Measurements from ENCODE around the gene CCDC170. TPM values are rescaled to one million over a fixed set of nuclear protein-coding genes. Genes with fewer than 3 reads are reported as not detected.

The CCDC170 gene
- total RNA-seq, 1 donor from 2014 or later: 0.20 TPM

DNA sequence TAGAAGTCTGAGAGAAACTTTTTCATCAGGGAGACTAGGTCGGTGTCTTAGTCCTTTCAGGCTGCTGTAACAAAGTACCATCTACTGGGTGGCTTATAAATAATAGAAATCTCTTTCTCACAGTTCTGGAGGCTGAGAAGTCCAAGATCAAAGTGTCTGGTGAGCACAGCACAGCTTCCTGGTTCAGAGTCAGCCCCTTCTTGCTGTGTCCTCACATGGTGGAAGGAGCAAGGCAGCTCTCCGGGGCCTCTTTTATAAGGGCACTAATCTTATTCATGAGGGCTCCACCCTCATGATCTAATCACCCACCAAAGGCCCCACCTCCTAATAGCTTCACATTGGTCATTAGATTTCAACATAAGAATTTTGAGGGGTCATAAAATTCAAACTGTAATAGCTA lies 122.8 kb downstream of the CCDC170 start:
- H3K4me1 Mint-ChIP-seq (ENCODE audit: low read depth): no peaks in the 10 kb centered on the region
- DNase-seq (ENCODE audit: low spot score): no peak
- TF ChIP-seq, protein P1, sequence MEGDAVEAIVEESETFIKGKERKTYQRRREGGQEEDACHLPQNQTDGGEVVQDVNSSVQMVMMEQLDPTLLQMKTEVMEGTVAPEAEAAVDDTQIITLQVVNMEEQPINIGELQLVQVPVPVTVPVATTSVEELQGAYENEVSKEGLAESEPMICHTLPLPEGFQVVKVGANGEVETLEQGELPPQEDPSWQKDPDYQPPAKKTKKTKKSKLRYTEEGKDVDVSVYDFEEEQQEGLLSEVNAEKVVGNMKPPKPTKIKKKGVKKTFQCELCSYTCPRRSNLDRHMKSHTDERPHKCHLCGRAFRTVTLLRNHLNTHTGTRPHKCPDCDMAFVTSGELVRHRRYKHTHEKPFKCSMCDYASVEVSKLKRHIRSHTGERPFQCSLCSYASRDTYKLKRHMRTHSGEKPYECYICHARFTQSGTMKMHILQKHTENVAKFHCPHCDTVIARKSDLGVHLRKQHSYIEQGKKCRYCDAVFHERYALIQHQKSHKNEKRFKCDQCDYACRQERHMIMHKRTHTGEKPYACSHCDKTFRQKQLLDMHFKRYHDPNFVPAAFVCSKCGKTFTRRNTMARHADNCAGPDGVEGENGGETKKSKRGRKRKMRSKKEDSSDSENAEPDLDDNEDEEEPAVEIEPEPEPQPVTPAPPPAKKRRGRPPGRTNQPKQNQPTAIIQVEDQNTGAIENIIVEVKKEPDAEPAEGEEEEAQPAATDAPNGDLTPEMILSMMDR (IDR thresholded peaks at IDR 0.05): no peak
- H3K36me3 Mint-ChIP-seq (ENCODE audit: low read depth): no peaks in the 10 kb centered on the region
- peaks cover 8% of the 10 kb centered on the region for H3K27me3 Mint-ChIP-seq (ENCODE audit: low read depth)
- H3K27ac Mint-ChIP-seq (ENCODE audit: unreplicated experiment): no peak overlapping the region
- no peak overlapping the region for H3K4me3 Mint-ChIP-seq (ENCODE audit: unreplicated experiment)
- H3K9me3 Mint-ChIP-seq (ENCODE audit: low read depth): peaks cover 3% of the 10 kb centered on the region

DNA sequence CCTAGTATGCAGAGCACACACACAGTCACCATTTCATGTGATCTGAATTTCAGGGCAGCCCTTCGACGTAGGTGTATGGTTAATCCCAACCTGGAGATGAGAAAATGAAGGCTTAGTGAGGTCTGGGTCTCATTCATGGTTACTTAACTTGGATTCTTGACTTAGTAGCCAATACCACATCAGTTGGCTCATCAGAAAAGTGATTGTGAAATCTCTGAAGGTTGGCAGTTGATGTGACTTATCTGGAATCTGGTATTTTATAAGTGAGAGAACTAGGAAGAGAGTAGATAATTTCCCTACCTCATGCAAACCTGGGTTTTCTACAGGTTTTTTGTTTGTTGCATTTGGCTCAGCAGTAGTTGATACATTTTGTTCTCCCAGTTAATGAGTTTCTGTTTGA lies 123.7 kb downstream of the CCDC170 start:
- DNase-seq (ENCODE audit: low spot score): no peak
- H3K27me3 Mint-ChIP-seq (ENCODE audit: low read depth): peaks cover 10% of the 10 kb centered on the region
- peaks cover 3% of the 10 kb centered on the region for H3K9me3 Mint-ChIP-seq (ENCODE audit: low read depth)

DNA sequence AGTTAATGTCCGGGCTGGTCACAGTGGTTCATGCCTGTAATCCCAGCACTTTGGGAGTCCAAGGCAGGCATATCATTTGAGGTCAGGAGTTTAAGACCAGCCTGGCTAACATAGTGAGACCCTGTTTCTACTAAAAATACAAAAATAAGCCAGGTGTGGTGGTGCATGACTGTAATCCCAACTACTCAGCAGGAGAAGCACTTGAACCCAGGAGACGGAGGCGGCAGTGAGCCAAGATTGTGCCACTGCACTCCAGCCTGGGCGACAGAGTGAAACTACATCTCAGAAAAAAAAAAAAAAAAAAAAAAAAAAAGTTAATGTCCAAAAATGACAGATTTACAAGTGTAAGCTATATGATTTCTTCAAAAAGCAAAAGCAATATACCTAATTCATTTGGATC lies 124.9 kb downstream of the CCDC170 start:
- Mint-ChIP-seq H3K27ac (ENCODE audit: unreplicated experiment) (no peak overlapping the region), H3K9me3 (ENCODE audit: low read depth) (no peaks in the 10 kb centered on the region), H3K4me3 (ENCODE audit: unreplicated experiment) (no peak overlapping the region), H3K36me3 (ENCODE audit: low read depth) (no peaks in the 10 kb centered on the region), H3K4me1 (ENCODE audit: low read depth) (no peaks in the 10 kb centered on the region), H3K27me3 (ENCODE audit: low read depth) (peaks cover 9% of the 10 kb centered on the region)
- TF ChIP-seq, protein P1 (IDR thresholded peaks at IDR 0.05): no peak
- no peak for DNase-seq (ENCODE audit: low spot score)

More for the DNA sequence above, 123.7 kb downstream of the CCDC170 start:
- Mint-ChIP-seq H3K36me3 (ENCODE audit: low read depth) (no peaks in the 10 kb centered on the region), H3K27ac (ENCODE audit: unreplicated experiment) (no peak overlapping the region), H3K4me3 (ENCODE audit: unreplicated experiment) (no peak overlapping the region), H3K4me1 (ENCODE audit: low read depth) (no peaks in the 10 kb centered on the region)
- TF ChIP-seq, protein P1 (IDR thresholded peaks at IDR 0.05): no peak

DNA sequence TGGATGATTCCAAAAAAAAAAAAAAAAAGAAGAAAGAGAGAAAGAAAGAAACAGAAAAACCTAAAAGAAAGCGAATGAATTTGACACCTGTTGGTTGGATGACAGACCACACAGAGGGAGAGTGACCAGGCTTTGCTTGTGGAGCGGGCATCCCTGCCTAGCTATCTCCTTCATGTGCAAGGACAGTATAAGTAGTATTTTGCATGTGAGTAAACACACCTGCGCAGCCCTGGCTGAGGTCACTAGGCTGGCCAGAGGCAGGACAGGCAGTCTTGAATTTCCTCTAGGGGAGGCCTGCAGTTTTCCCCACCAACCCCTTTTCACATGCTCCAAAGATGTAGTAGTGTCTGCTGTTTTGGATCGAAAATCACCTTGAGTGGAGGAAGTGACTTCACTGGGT lies 126.4 kb downstream of the CCDC170 start:
- H3K27ac Mint-ChIP-seq (ENCODE audit: unreplicated experiment): no peak overlapping the region
- H3K36me3 Mint-ChIP-seq (ENCODE audit: low read depth): no peaks in the 10 kb centered on the region
- no peak overlapping the region for H3K4me3 Mint-ChIP-seq (ENCODE audit: unreplicated experiment)
- TF ChIP-seq, protein P1 (IDR thresholded peaks at IDR 0.05): no peak
- H3K27me3 Mint-ChIP-seq (ENCODE audit: low read depth): peaks cover 9% of the 10 kb centered on the region
- no peaks in the 10 kb centered on the region for H3K9me3 Mint-ChIP-seq (ENCODE audit: low read depth)
- H3K4me1 Mint-ChIP-seq (ENCODE audit: low read depth): no peaks in the 10 kb centered on the region
- DNase-seq (ENCODE audit: low spot score): no peak

DNA sequence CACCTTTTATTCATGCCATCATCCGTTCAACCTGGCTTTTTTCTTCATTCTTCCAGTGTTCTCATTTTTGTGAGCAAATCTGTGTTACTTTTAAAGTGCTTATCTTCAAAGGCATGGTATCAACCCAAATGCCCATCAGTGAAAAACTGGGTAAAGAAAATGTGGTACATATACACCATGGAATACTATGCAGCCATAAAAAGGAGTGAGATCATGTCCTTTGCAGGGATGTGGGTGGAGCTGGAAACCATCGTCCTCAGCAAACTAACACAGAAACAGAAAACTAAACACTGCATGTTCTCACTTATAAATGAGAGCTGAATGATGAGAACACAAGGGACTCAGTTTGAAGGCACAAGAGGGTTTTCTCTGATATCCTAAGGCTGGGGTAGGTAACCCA lies 130.3 kb downstream of the CCDC170 start:
- no peaks in the 10 kb centered on the region for H3K36me3 Mint-ChIP-seq (ENCODE audit: low read depth)
- DNase-seq (ENCODE audit: low spot score): no peak
- no peak overlapping the region for H3K4me3 Mint-ChIP-seq (ENCODE audit: unreplicated experiment)

More for the DNA sequence above, 130.3 kb downstream of the CCDC170 start:
- Mint-ChIP-seq H3K27me3 (ENCODE audit: low read depth) (peaks cover 2% of the 10 kb centered on the region), H3K9me3 (ENCODE audit: low read depth) (peaks cover 2% of the 10 kb centered on the region), H3K27ac (ENCODE audit: unreplicated experiment) (no peak overlapping the region), H3K4me1 (ENCODE audit: low read depth) (no peaks in the 10 kb centered on the region)
- TF ChIP-seq, protein P1 (IDR thresholded peaks at IDR 0.05): no peak
